ENCODE measurements around the gene PGLYRP4. TPM values are rescaled to one million over a fixed set of nuclear protein-coding genes. Genes with fewer than 3 reads are reported as not detected.

PGLYRP4 gene
- total and polyA plus RNA-seq, 2 donors from 2014 or later: not detected

- Histone ChIP-seq H3K27me3 (ENCODE audit: control insufficient read depth, insufficient read depth, low read length) (no peaks in the 10 kb centered on the region), H3K9ac (ENCODE audit: low read length in 3 of 3) (no peak overlapping the region), H3K27ac (ENCODE audit: low read depth in 2 of 2, low read length in 2 of 2) (no peak overlapping the region), H3K4me3 (ENCODE audit: low read length in 3 of 3) (no peak overlapping the region), H3K36me3 (ENCODE audit: control insufficient read depth in 2 of 3, insufficient read depth in 3 of 3, low read length in 3 of 3) (no peaks in the 10 kb centered on the region), H3K4me1 (ENCODE audit: control insufficient read depth in 2 of 3, insufficient read depth in 2 of 3, low read depth in 1 of 3, low read length in 3 of 3) (peaks cover 0 to 2% (median 0%) of the 10 kb centered on the region in 3 donors), H3K9me3 (ENCODE audit: control insufficient read depth in 2 of 3, insufficient read depth in 1 of 3, low read length in 3 of 3) (no peaks in the 10 kb centered on the region)
- DNase-seq: no peak
- FAIRE-seq: no peak
- no peak for TF ChIP-seq CTCF (IDR thresholded peaks at IDR 0.05; ENCODE audit: borderline replicate concordance, extremely low read depth, insufficient read depth)
- intact Hi-C loops (cut with DNase I): no loop called here
Observed at GRCh38 chr1:153368495-153368894, 19.9 kb upstream of the PGLYRP4 start.

GRCh38 chr1:153367090-153367489 lies 18.4 kb upstream of the PGLYRP4 start:
- intact Hi-C loops (cut with DNase I): no loop called here
- H3K36me3 ChIP-seq (ENCODE audit: control insufficient read depth in 2 of 3, insufficient read depth in 3 of 3, low read length in 3 of 3): no peaks in the 10 kb centered on the region
- TF ChIP-seq CTCF (IDR thresholded peaks at IDR 0.05; ENCODE audit: borderline replicate concordance, extremely low read depth, insufficient read depth): no peak
- H3K9me3 ChIP-seq (ENCODE audit: control insufficient read depth in 2 of 3, insufficient read depth in 1 of 3, low read length in 3 of 3): no peaks in the 10 kb centered on the region
- no peak for FAIRE-seq
- DNase-seq: no peak
- H3K4me3 ChIP-seq (ENCODE audit: low read length in 3 of 3): no peak overlapping the region
- H3K4me1 ChIP-seq (ENCODE audit: control insufficient read depth in 2 of 3, insufficient read depth in 2 of 3, low read depth in 1 of 3, low read length in 3 of 3): peaks cover 0 to 2% (median 0%) of the 10 kb centered on the region in 3 donors
- no peaks in the 10 kb centered on the region for H3K27me3 ChIP-seq (ENCODE audit: control insufficient read depth, insufficient read depth, low read length)
- H3K27ac ChIP-seq (ENCODE audit: low read depth in 2 of 2, low read length in 2 of 2): no peak overlapping the region
- no peak overlapping the region for H3K9ac ChIP-seq (ENCODE audit: low read length in 3 of 3)

- Histone ChIP-seq H3K4me3 (ENCODE audit: low read length in 3 of 3) (no peak overlapping the region), H3K4me1 (ENCODE audit: control insufficient read depth in 2 of 3, insufficient read depth in 2 of 3, low read depth in 1 of 3, low read length in 3 of 3) (peaks cover 0 to 2% (median 0%) of the 10 kb centered on the region in 3 donors), H3K9ac (ENCODE audit: low read length in 3 of 3) (no peak overlapping the region), H3K36me3 (ENCODE audit: control insufficient read depth in 2 of 3, insufficient read depth in 3 of 3, low read length in 3 of 3) (no peaks in the 10 kb centered on the region), H3K27ac (ENCODE audit: low read depth in 2 of 2, low read length in 2 of 2) (no peak overlapping the region), H3K9me3 (ENCODE audit: control insufficient read depth in 2 of 3, insufficient read depth in 1 of 3, low read length in 3 of 3) (no peaks in the 10 kb centered on the region), H3K27me3 (ENCODE audit: control insufficient read depth, insufficient read depth, low read length) (no peaks in the 10 kb centered on the region)
- TF ChIP-seq CTCF (IDR thresholded peaks at IDR 0.05; ENCODE audit: borderline replicate concordance, extremely low read depth, insufficient read depth): no peak
- intact Hi-C loops (cut with DNase I): no loop called here
- DNase-seq (peak in 1 of 5 donors; percentile 15), FAIRE-seq (no peak)
Observed at GRCh38 chr1:153366261-153366660, 17.6 kb upstream of the PGLYRP4 start.

- no peak overlapping the region for H3K4me3 ChIP-seq (ENCODE audit: low read length in 3 of 3)
- no peak overlapping the region for H3K9ac ChIP-seq (ENCODE audit: low read length in 3 of 3)
- TF ChIP-seq CTCF (IDR thresholded peaks at IDR 0.05; ENCODE audit: borderline replicate concordance, extremely low read depth, insufficient read depth): no peak
- no peaks in the 10 kb centered on the region for H3K27me3 ChIP-seq (ENCODE audit: control insufficient read depth, insufficient read depth, low read length)
- H3K27ac ChIP-seq (ENCODE audit: low read depth in 2 of 2, low read length in 2 of 2): no peak overlapping the region
- peaks cover 0 to 2% (median 0%) of the 10 kb centered on the region in 3 donors for H3K4me1 ChIP-seq (ENCODE audit: control insufficient read depth in 2 of 3, insufficient read depth in 2 of 3, low read depth in 1 of 3, low read length in 3 of 3)
- intact Hi-C loops (cut with DNase I): no loop called here
- no peaks in the 10 kb centered on the region for H3K9me3 ChIP-seq (ENCODE audit: control insufficient read depth in 2 of 3, insufficient read depth in 1 of 3, low read length in 3 of 3)
- H3K36me3 ChIP-seq (ENCODE audit: control insufficient read depth in 2 of 3, insufficient read depth in 3 of 3, low read length in 3 of 3): no peaks in the 10 kb centered on the region
- FAIRE-seq: no peak
- DNase-seq: peak in 1 of 5 donors; percentile 18
Observed at GRCh38 chr1:153365696-153366095, 17.1 kb upstream of the PGLYRP4 start.

All from kidney (tissue), 14 donors.